SW 1271 (cell line): ENCODE results near the gene APOBEC3F.
"Not testable (repeated sequence)": the region's sequence is repeated elsewhere in the genome, so short reads cannot be mapped to it uniquely, and the experiment has no call there.

Experiments used
- DNase-seq, 2 experiments: peaks; one replicate each; lab custom pipeline; 2025; lab: John Stamatoyannopoulos, UW

The APOBEC3F gene

GRCh38 chr22:39040538-39041296 lies at the start of gene APOBEC3F:
Gene APOBEC3F (plus strand): TSS chr22:39040864. CDS start chr22:39040961, 97 bp downstream.
- DNase-seq, result peak in 1 of 2 experiments; percentile 48

- not testable (repeated sequence) for DNase-seq
Measured at GRCh38 chr22:38992871-38993371, 47.7 kb upstream of the APOBEC3F start.

DNA sequence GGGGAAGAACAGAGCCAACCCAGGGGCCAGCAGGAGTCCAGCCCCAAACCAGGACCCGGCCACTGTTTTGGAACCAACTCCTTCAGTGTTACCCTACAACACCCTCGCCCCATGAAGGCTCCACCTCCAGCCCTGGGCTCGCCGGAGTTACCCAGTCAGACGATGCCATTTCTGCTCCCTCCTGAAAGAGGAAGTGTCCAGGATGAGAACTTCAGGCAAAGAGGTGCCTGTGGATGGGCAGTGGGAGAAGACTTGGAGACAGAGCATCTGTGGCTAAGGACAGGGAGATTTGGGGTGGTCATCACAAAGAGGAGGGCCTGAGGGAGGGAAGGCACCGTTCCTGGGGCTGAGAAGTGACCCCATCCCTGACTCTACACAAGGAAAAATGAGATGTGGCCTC lies 44.6 kb upstream of the APOBEC3F start:
- DNase-seq, result no peak

DNA sequence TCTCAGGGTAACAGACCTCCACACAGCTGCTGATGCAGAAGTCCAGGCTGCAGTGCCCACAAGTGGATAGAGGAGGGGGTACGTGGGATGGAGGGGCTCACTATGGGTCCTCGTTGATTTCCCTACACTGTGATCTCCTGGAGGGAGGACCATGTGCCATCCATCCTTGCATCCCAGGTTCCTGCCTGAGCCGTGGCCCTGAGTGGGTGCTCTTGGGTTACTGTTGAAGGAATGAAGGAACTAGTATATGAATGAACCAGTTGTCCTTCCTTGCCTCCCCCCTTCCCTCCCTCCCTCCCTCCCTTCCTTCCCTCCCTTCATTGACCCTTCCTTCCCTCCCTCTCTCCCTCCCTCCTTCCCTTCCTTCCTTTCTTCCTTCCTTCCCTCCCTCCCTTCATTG lies 43.1 kb upstream of the APOBEC3F start:
- no peak for DNase-seq

- peak; percentile 53 to 81 for DNase-seq
Measured at GRCh38 chr22:39003165-39003638, 37.5 kb upstream of the APOBEC3F start.

GRCh38 chr22:39007177-39007576 lies 33.5 kb upstream of the APOBEC3F start:
- no peak for DNase-seq

- not testable (repeated sequence) for DNase-seq
Measured at GRCh38 chr22:39008271-39008850, 32.3 kb upstream of the APOBEC3F start.

GRCh38 chr22:39010946-39011345 lies 29.7 kb upstream of the APOBEC3F start:
- DNase-seq, result no peak

DNA sequence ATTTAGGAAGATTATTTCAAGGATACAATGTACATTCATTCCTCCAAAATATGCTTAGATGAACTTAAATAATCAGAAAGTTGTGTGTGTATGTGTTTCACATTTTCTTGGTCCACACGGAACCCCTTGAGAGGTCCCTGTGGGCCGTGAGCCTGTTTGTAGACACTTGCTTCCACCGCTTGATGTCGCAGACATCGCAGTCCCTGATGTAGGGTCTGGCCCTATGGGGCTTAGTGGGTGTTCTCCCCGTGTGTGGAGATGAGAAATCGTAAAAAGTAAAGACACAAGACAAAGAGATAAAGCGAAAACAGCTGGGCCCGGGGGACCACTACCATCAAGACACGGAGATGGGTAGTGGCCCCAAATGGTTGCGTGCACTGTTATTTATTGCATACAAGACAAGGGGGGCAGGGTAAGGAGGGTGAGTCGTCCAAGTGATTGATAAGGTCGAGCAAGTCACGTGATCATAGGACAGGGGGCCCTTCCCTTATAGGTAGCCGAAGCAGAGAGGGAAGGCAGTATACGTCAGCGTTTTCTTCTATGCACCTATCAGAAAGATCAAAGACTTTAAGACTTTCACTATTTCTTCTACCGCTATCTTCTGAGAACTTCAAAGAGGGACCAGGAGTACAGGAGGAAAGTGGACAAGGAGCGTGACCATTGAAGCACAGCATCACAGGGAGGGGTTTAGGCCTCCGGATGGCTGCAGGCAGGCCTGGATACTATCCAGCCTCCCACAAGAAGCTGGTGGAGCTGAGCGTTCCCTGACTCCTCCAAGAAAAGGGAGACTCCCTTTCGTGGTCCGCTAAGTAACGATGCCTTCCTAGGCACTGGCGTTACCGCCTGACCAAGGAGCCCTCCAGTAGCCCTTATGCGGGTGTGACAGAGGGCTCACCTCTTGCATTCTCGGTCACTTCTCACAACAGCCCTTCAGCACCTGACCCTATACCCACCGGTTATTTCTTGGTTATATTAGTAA lies 27.8 kb upstream of the APOBEC3F start:
- no peak for DNase-seq

GRCh38 chr22:39013561-39013941 lies 27.1 kb upstream of the APOBEC3F start:
- not testable (repeated sequence) for DNase-seq

DNA sequence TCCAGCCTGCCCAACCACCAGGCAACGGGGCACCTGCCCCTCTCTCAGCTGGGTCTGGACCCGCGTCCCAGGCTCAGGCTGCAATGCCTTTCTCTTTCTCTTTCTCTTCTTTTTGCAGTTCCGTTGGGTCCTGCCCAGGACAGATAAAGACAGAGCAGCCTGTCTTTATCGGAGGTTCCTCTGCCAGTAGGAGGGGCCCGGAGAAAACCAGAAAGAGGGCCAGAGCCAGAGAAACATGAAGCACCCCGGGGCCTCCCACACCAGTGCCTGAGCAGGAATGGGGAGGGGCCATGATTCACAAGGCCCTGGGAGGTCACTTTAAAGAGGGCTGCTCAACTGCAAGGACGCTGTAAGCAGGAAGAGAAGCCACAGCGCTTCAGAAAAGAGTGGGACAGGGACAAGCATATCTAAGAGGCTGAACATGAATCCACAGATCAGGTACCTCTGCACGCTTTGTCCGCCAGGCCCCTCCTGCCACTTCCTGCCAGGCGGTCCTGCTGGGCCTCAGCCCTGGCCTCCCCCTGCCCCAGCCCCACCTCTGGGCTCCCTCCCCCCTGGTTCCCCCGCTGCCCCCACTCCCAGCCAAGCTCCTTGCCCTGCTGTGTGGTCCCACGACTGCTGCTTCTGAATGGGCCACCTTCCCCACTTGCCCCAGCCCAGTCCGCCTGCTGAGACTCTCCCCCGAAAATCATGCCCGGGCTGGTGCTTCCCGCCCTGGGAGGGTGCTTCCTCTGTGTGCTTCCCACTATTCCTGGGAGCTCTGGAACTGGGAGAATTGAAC lies 26.5 kb upstream of the APOBEC3F start, which contains the start of gene APOBEC3C:
Gene APOBEC3C (plus strand): TSS at position 316 of the 781 bp plus-strand sequence. CDS start 106 bp downstream, at position 422.
- peak in 1 of 2 experiments; percentile 57 for DNase-seq

- not testable (repeated sequence) for DNase-seq
Measured at GRCh38 chr22:39014723-39015121, 25.9 kb upstream of the APOBEC3F start.

- DNase-seq, result no peak
Measured at GRCh38 chr22:39016592-39016991, 24.1 kb upstream of the APOBEC3F start.

DNA sequence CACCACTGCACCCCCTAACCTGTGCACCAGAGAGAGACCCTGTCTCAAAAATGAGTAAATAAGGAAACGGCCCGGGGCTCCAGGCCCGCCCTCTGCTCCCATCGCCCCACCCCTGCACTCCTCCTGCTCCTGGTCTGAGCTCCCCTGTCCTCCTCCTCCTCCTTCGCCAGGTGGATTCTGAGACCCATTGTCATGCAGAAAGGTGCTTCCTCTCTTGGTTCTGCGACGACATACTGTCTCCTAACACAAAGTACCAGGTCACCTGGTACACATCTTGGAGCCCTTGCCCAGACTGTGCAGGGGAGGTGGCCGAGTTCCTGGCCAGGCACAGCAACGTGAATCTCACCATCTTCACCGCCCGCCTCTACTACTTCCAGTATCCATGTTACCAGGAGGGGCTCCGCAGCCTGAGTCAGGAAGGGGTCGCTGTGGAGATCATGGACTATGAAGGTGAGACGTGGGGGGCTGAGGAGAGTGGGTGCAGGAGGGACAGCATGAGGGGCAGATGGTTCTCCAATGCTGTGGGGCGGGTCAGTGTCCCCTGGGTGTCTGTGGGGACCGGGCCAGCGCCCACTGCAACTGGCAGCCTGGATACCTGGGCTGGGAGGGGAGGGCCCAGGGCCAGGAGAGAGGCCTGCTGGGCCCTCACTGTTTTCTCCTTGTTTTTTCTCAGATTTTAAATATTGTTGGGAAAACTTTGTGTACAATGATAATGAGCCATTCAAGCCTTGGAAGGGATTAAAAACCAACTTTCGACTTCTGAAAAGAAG lies 22.9 kb upstream of the APOBEC3F start:
- DNase-seq, result no peak

DNA sequence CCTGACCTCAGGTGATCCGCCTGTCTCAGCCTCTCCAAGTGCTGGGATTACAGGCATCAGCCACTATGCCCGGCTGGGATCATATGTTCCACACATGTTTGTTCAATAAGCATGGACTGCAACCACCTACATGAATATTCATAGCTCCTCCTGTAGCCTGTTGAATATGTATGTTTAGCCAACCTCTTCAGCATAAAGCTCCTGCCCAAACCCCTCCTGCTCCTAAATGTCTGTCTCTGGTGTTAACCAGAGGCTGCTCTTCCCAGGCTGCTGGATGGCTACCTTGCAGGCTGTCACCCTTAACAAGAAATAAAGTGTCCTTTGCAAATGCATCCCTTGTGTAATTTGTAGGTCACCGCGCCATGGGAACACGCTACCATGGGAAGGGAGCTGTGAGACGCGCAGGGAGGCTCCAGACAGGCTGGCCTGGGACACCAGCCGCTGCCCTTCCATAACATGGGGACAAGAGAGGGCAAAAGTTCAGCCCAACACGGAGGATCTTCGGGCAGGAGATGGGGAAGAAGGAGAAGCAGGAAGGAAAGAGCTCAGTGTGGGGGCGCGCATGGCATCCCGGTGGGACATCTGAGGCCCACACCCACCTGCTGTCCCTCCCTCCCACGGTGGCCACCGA lies 20.5 kb upstream of the APOBEC3F start:
- DNase-seq, result peak in 1 of 2 experiments; percentile 14

DNA sequence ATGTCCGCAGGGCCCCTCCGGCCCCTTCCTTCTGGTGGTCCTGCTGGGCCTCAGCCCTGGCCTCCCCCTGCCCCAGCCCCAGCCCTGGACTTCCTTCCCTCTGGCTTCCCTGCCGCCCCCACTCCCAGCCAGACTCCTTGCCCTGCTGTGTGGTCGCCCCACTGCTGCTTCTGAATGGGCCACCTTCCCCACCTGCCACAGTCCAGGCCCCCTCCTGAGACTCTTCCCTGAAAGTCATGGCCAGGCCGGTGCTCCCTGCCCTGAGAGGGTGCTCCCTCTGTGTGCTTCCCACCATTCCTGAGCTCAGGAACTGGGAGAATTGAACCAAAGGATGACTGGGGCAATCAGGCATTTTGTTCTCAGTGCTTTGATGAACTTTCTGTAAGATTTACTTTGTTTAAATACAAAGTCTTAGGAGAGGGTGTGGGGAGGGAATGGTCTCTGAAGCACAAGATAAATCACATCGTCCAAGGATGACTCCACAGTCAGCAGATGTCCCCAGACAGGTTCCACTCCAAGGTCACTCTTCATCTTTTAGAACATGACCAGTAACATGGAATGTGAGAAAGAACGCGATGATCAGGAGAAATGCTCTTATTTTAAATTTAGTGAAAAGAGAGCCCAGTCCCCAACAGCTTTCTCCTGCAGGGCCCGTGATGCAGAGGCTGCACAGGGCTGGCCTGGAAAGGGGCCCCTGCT lies 19.0 kb upstream of the APOBEC3F start:
- DNase-seq, result no peak

- no peak for DNase-seq
Measured at GRCh38 chr22:39024519-39025308, 15.9 kb upstream of the APOBEC3F start.

DNA sequence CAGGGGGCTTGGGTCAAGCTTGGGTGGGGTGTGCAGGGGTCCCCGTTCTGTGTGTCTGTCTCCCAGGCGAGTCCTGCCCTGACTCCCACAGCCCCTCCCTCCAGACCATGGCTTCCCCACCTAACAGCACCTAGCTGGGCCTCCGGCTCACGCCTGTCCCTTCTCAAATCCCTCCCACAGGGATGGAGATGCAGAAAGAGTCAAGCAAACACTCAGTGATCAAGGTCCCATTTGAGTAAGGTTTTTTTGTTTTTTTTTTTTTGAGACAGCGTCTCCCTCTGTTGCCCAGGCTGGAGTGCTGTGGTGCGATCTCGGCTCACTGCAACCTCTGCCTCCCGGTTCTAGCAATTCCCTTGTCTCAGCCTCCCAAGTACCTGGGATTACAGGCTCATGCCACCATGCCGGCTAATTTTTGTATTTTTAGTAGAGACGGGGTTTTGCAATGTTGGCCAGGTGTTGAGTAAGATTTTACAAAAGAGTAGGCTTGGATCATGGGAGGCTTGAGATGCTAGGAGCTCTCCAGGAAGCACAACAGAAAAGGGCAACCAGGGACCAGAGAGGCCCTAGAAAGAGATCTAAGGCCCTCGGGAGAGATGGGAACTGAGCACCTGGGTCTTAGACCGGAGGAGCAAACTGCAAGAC lies 14.0 kb upstream of the APOBEC3F start:
- no peak for DNase-seq
